SU-DHL-6 (cell line): ENCODE measurements around the gene VPS13D.

Source experiments
- EZH2phosphoT487 ChIP-seq: fragments of 200-600 bp; sonication (generic), shearing (Covaris generic); conservative IDR thresholded peaks from 2 replicates; pipeline ENCODE4 v1.6.1; 2018; ENCODE audit warnings: mild to moderate bottlenecking, antibody characterized with exemption, low read length, moderate library complexity, mixed read lengths
- TF ChIP-seq, protein P1 (sequence below): fragments of 200-600 bp; sonication (generic); IDR thresholded peaks from one replicate; pipeline ENCODE4 v1.5.1; 2017; ENCODE audit warnings: antibody characterized with exemption, mild to moderate bottlenecking, low read length, moderate library complexity; ENCODE audit not compliant: insufficient read depth, poor library complexity, severe bottlenecking

- TF ChIP-seq, protein P1, sequence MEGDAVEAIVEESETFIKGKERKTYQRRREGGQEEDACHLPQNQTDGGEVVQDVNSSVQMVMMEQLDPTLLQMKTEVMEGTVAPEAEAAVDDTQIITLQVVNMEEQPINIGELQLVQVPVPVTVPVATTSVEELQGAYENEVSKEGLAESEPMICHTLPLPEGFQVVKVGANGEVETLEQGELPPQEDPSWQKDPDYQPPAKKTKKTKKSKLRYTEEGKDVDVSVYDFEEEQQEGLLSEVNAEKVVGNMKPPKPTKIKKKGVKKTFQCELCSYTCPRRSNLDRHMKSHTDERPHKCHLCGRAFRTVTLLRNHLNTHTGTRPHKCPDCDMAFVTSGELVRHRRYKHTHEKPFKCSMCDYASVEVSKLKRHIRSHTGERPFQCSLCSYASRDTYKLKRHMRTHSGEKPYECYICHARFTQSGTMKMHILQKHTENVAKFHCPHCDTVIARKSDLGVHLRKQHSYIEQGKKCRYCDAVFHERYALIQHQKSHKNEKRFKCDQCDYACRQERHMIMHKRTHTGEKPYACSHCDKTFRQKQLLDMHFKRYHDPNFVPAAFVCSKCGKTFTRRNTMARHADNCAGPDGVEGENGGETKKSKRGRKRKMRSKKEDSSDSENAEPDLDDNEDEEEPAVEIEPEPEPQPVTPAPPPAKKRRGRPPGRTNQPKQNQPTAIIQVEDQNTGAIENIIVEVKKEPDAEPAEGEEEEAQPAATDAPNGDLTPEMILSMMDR = no peak
- no peak for TF ChIP-seq EZH2phosphoT487
Observed at GRCh38 chr1:12408662-12409061, 178.8 kb downstream of the VPS13D start.
